NCI-H2171 treated with DMSO at 0.1 percent for 48 hours (cell line): ENCODE results near the gene GLT6D1.

Experiments used
- DNase-seq: peaks from one replicate; lab custom pipeline; 2025; lab: John Stamatoyannopoulos, UW

The GLT6D1 gene

GRCh38 chr9:135584371-135584770 is 55.0 kb downstream of the GLT6D1 start:
- DNase-seq: no peak

- DNase-seq: no peak
Measured at GRCh38 chr9:135583688-135584011, 55.7 kb downstream of the GLT6D1 start.

- no peak for DNase-seq
Measured at GRCh38 chr9:135582966-135583687, 56.2 kb downstream of the GLT6D1 start.

GRCh38 chr9:135582541-135582940 is 56.8 kb downstream of the GLT6D1 start:
- no peak for DNase-seq

- no peak for DNase-seq
Measured at GRCh38 chr9:135581636-135582426, 57.5 kb downstream of the GLT6D1 start.

- DNase-seq: no peak
Measured at GRCh38 chr9:135580664-135581380, 58.5 kb downstream of the GLT6D1 start.

GRCh38 chr9:135579889-135580660 is 59.3 kb downstream of the GLT6D1 start:
- no peak for DNase-seq

GRCh38 chr9:135579356-135579755 is 60.0 kb downstream of the GLT6D1 start:
- no peak for DNase-seq

GRCh38 chr9:135577256-135577655 is 62.1 kb downstream of the GLT6D1 start:
- no peak for DNase-seq

GRCh38 chr9:135575995-135576631 is 63.2 kb downstream of the GLT6D1 start:
- no peak for DNase-seq

- no peak for DNase-seq
Measured at GRCh38 chr9:135574943-135575342, 64.4 kb downstream of the GLT6D1 start.

- no peak for DNase-seq
Measured at GRCh38 chr9:135574331-135574730, 65.0 kb downstream of the GLT6D1 start.
